ENCODE data around the gene OTUD1.

The OTUD1 gene

GRCh38 chr10:23472181-23472580 is 33.3 kb downstream of the OTUD1 start:
- DNase-seq: no peak

GRCh38 chr10:23474081-23474480 is 35.2 kb downstream of the OTUD1 start:
- no peak for DNase-seq

GRCh38 chr10:23474626-23475025 is 35.8 kb downstream of the OTUD1 start:
- DNase-seq: no peak

GRCh38 chr10:23478570-23478969 is 39.7 kb downstream of the OTUD1 start:
- no peak for DNase-seq

GRCh38 chr10:23479798-23480473 is 41.1 kb downstream of the OTUD1 start:
- no peak for DNase-seq

- DNase-seq: no peak
Observed at GRCh38 chr10:23481363-23481961, 42.6 kb downstream of the OTUD1 start.

- no peak for DNase-seq
Observed at GRCh38 chr10:23490115-23490514, 51.2 kb downstream of the OTUD1 start.

All from Kasumi-1 (cell line).